ENCODE measurements around the gene WWOX.
"Not testable (repeated sequence)": the region's sequence is repeated elsewhere in the genome, so short reads cannot be mapped to it uniquely, and the experiment has no call there.

WWOX gene

GRCh38 chr16:79211586-79211985 is 1112.1 kb downstream of the WWOX start:
- no peak for DNase-seq

- no peak for DNase-seq
Observed at GRCh38 chr16:79212114-79212791, 1112.8 kb downstream of the WWOX start.

GRCh38 chr16:79213214-79213613 is 1113.8 kb downstream of the WWOX start:
- DNase-seq: no peak

GRCh38 chr16:79215289-79215688 is 1115.8 kb downstream of the WWOX start:
- DNase-seq: no peak

- DNase-seq: peak; percentile 11 to 34
Observed at GRCh38 chr16:79217375-79218011, 1118.0 kb downstream of the WWOX start.

GRCh38 chr16:79218351-79218750 is 1118.9 kb downstream of the WWOX start:
- DNase-seq: no peak

- DNase-seq: not testable (repeated sequence)
Observed at GRCh38 chr16:79225994-79226393, 1126.5 kb downstream of the WWOX start.

- DNase-seq: no peak
Observed at GRCh38 chr16:79229361-79229760, 1129.9 kb downstream of the WWOX start.

GRCh38 chr16:79245700-79246099 is 1146.2 kb downstream of the WWOX start:
- DNase-seq: not testable (repeated sequence)

- DNase-seq: no peak
Observed at GRCh38 chr16:79247386-79247785, 1147.9 kb downstream of the WWOX start.

- no peak for DNase-seq
Observed at GRCh38 chr16:79248351-79248750, 1148.9 kb downstream of the WWOX start.

GRCh38 chr16:79250502-79251098 is 1151.1 kb downstream of the WWOX start:
- no peak for DNase-seq

- DNase-seq: no peak
Observed at GRCh38 chr16:79253100-79253631, 1153.7 kb downstream of the WWOX start.

GRCh38 chr16:79257953-79258490 is 1158.6 kb downstream of the WWOX start:
- no peak for DNase-seq

- DNase-seq: not testable (repeated sequence)
Observed at GRCh38 chr16:79260890-79261289, 1161.4 kb downstream of the WWOX start.

- DNase-seq: peak; percentile 61 to 71
Observed at GRCh38 chr16:79261481-79261940, 1162.1 kb downstream of the WWOX start.

- no peak for DNase-seq
Observed at GRCh38 chr16:79261944-79262552, 1162.6 kb downstream of the WWOX start.
